Measurements from ENCODE around the gene ZNF862.
"Not testable (repeated sequence)": the region's sequence is repeated elsewhere in the genome, so short reads cannot be mapped to it uniquely, and the experiment has no call there.

ZNF862 gene

GRCh38 chr7:149825567-149826343 is 12.4 kb upstream of the ZNF862 start:
- DNase-seq: no peak

DNA sequence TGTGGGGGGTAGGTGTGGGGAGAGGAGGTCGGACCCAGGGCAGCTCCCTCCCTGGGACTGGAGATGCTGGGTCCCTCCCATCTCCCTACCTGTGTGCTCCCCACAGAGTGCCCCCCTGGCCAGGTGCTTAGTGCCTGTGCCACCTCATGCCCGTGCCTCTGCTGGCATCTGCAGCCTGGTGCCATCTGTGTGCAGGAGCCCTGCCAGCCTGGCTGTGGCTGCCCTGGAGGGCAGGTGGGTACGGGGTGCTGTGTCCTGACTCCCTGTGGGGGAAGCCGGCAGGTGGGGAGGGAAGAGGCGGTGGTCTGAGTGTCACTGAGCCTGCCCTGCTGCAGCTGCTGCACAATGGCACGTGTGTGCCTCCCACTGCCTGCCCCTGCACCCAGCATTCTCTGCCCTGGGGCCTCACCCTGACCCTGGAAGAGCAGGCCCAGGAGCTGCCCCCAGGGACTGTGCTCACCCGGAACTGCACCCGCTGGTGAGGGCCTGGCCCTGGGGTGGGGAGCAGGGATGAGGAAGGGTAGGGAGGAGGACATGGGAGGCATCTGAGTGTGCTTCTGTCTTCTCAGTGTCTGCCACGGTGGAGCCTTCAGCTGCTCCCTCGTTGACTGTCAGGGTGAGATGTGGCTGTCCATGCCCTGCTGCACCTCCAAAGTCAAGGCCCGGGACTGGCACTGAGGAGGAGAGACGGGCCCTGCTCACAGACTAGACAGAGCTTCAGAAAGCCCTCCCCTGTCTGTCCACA is 11.7 kb upstream of the ZNF862 start:
- DNase-seq: no peak

DNA sequence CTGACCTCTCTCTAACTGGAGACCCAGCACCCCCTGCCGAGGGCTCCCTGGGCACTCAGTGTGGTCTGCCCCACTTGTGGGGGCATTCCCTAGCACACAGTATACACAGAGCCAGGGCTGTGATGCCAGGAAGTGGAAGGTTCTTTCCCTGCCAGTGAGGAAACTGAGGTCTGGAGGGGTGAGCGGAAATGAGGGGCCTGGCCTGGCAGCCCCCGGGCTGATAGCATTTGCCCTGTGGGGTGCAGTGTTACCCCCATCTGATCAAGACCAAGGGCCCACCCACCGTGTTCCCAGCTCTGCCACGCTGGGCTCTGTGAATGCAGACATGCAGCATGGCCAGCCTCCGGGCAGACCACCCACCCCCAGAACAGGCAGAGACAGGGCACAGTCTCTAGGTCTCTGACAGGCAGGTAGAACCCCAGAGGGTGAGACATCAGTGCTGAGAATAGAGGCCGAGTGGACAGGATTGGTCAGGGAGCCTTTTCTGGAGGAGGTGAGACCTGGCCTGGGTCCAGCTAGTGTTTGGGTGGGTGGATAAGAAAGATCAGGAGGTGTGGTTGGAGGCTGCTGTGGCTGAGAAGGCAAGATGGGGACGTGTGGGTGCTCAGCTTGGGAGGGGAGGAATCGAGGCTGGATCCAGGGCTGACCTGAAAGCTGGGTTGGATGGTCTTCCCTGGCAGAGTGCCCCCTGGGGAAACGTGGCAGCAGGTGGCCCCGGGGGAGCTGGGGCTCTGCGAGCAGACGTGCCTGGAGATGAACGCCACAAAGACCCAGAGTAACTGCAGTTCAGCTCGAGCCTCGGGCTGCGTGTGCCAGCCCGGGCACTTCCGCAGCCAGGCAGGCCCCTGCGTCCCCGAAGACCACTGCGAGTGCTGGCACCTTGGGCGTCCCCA is 10.8 kb upstream of the ZNF862 start:
- DNase-seq: no peak

- no peak for DNase-seq
These were observed 9.5 kb upstream of the ZNF862 start for GRCh38 chr7:149828357-149829309.

GRCh38 chr7:149830527-149830926 is 7.6 kb upstream of the ZNF862 start:
- not testable (repeated sequence) for DNase-seq

- no peak for DNase-seq
These were observed 7.0 kb upstream of the ZNF862 start for GRCh38 chr7:149830997-149831740.

DNA sequence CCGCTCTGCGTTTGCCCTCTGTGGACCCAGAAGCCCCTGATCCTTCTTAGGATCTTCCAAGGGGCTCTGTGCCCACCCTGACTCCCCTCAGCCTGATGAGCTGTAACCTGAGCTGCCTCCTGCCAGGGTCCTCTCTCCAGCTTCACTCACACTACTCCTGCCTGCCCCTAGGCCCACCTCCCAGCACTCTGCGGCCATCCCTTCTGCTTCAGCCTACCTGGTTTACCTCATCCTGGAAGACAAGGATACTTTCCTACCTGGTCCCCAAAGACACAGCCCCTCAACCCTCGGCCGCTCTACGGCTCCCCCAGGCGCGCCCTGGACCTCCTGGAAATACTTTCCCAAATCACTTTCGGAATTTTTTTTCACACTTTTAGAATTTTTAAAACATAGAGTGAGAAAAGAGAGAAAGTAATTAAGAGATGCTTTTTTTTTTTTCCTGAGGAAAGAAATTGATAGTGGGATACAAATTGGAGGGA is 6.4 kb upstream of the ZNF862 start:
- DNase-seq: no peak

GRCh38 chr7:149832332-149833041 is 5.7 kb upstream of the ZNF862 start:
- no peak for DNase-seq

DNA sequence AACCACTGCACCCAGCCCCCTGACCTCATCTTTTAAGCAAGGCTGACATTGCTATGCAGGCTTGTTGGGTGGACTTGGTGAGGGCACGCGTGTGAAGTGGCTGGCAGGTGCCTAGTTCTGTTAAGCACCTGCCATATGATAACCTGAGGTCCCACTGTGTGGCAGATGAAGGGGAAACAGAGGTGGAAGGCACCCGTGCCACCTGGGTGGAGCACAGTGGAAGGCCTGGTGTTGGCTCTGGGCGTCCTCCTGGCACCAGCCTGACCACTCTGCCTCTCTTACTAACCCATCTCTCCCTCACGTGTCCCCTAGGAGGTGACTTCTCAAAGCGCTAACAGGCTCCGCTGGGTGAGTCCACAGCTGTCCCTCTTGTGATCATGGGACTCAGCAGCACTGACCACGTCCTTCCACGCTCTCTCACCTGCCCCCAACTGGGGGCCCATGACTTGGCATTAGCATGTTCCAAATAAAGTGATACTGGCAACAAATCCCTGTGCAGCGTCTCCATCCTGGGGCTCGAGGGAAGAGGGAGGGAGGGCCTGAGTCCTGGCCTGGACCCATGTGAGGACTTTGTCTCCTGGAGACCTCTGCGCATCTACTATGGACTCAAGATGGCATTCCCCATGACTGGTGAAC is 4.6 kb upstream of the ZNF862 start:
- no peak for DNase-seq

- DNase-seq: no peak
These were observed 3.6 kb upstream of the ZNF862 start for GRCh38 chr7:149834601-149835000.

- DNase-seq: no peak
These were observed 1.7 kb upstream of the ZNF862 start for GRCh38 chr7:149836434-149836833.

DNA sequence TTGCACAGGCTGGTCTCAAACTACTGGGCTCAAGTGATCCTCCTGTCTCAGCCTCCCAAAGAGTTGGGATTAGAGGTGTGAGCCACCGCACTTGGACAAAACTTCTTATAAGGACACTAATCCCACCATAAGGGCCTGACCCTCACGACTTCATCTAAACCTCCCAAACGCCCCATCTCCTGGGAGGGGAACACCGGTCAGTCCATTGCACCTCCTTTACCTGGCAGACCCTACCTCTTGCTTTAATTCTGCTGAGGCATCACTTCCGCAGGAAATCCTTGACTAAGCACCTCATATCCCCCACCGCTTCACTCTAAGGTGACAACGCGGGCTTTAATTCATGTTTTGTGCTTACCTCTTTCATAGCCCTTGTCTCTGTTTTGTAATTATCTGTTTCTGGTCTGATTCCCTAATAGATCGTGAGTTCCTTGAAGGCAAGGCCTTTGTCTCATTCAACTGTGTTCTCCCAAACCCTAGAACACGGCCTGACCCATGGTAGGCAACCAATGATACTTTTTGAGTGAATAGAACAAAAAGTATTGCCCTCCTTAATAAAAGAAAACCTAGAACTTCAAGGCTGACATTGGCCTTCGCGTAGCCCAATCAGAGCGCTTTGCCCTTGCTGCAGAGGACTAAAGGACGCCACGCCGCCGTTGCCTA is 481 bp upstream of the ZNF862 start:
- no peak for DNase-seq

- peak; percentile 6 for DNase-seq
These were observed 825 bp downstream of the ZNF862 start for GRCh38 chr7:149838992-149839408.

DNA sequence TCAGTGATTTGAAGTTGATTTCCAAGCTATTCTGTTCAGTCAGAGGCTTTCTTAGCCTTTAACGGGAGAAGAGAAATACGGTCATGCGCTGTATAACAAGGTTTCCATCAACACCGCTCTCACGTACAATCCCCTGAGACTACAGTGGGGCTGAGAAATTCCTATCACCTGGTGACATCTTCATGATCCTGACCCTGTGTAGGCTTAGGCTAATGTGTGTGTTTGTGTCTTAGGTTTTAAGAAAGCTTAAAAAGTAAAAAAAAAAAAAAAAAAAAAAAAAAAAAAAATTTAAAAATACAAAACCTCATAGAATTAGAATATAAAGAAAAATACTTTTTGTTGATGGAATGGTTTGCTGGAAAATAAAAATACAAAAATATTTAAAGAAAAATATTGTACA is 1.8 kb downstream of the ZNF862 start:
- no peak for DNase-seq

DNA sequence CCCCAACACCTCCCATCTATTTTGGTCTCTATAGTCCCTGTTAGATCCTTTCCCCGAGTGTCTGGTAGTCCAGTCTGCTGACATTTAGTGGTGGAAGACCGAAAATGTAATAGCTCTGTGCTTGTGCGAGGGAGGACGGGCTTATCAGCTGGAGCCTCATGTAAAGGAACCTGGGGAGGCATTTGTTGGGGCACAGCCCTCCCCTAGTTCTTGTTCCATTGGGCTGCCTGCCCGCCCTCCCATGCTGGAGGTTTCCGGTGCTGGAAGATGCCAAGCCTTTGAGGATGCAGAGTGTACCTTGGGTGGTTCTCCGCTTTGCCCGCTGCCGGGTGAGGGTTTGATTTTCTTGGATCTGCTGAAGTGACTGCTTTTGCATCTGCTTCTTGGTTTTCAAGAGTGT is 5.4 kb downstream of the ZNF862 start:
- no peak for DNase-seq

DNA sequence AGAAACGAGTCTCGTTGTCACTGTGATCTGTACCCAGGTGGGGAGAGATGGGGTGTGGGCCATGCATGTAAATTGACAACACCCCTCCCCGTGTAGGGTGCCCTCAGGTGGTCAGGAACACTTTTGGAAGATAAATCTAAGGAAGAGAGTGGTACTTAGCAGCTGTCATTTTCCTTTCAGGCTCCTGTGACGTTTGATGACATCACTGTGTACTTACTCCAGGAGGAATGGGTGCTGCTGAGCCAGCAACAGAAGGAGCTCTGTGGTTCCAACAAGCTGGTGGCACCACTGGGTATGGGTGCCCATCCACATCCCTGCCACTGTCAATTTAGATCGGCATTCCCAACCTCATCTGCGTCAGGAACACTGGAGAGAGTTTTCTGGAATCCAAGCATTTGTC is 6.3 kb downstream of the ZNF862 start:
- no peak for DNase-seq

DNA sequence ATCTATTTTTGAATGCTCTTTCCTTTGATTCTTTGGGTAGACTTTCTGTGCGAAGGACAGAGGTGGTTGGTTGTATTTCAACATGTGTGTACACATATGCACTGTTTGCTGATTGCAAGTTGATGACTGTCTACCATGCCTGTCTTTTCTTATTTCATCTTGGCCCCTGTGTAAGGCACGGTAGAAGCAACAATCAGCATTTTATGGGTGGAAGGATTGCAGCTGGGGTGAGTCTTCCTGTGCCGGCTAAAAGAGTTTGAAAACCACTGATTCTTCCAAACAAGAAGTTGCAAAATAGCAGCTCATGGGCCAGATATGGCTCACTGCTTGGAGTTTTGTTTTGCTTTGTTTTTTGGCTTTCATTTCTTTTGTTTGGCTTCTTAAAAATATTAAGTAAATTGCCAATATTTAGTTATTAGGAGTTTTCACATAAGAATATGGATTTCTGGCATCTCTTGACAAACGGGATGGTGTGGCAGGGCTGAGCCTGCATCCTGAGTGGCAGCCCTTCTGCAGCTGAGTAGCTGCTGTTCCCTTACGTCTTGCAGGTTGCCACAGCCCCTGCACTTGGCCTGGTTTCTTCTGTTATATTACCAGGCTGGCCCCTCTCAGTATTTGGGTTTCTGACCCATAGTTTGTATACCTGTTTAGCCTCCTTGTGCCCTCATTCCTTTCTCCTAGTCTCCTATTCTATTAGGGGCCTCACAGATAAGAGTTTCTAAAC is 7.2 kb downstream of the ZNF862 start:
- DNase-seq: no peak

DNA sequence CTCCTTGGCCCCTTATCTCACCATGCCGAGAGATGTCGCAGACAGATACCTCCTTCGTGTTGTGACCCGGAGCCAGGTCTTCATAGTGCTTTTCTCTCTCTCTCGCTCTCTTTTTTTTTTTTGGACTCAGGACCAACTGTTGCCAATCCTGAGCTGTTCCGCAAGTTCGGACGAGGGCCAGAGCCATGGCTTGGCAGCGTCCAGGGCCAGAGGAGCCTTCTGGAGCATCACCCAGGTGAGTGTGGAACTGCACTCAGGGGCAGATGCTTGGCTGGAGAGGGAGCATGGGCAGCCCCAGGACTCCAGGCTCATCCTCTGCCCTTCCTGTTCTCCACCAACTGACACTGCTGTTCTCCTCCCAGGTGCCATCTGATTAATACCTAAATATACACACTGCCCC is 7.8 kb downstream of the ZNF862 start:
- no peak for DNase-seq
